ENCODE data around the gene TMEM107.

TMEM107 gene

GRCh38 chr17:8148560-8148959 is 27.6 kb downstream of the TMEM107 start:
- no peak for DNase-seq

DNA sequence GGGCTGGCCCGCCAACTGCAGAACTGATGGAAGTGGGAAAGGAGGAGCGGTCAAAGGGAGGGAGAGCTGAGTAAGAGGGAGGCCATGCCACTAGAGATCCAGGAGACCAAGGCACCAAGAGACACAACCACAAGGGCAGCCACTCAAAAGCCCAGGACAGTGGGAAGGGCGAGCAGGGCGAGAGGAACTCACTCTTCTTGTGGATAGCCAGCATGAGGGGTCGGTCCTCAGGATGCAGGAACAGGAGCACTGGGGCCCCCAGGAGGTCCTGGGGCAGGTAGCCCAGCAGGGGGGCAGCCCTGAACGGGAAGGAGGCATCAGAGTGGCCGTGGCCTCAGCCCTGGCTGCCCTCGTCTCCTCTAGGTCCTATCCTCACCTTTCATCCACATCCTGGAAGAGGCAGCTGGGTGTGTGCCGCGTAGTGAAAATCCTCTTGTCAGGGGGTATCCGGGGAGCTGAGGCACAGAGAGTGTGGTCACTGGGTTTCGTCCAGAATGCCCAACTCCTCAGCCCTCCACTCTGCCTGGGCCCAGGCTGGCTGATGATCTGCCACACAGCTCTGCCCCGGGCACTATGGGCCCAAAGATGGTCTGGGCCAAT is 28.3 kb downstream of the TMEM107 start:
- DNase-seq, result no peak

- DNase-seq, result no peak
Measured at GRCh38 chr17:8147141-8147804, 28.9 kb downstream of the TMEM107 start.

DNA sequence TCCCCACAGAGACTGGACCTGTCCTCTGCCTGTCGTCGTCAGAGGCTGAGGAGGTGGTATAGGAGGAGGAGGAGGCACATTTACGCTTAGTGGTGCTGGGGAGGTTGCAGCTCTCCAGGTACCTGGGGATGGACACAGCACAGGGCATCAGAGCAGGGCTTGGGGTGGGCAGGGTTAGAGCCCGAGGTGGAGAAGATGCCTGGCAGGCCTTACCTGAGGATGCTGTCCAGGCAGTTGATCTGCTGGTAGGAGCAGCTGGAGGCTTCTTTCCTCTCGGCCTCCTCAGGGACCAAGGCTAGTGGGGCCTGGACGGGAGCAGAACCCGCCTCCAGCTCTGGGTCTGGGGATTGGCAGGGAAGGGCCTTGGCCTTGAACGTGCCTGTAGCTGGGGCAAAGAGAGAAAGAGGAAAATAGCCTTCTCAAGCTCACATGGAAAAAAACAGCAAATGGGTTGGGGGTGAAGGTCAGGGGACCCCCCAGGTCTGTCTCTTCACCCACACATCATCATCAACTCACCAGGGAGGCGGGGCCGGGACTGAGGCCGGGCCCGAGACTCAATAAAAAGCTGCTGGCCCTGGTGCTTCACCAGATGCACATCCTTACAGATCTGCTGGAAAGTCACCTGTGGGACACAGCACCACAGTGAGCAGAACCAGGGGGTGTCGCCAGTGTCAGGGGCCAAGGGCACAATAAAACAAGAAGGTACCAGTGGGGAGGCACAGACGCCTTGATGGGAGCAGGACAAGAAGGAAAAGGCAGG is 29.6 kb downstream of the TMEM107 start:
- DNase-seq, result no peak

DNA sequence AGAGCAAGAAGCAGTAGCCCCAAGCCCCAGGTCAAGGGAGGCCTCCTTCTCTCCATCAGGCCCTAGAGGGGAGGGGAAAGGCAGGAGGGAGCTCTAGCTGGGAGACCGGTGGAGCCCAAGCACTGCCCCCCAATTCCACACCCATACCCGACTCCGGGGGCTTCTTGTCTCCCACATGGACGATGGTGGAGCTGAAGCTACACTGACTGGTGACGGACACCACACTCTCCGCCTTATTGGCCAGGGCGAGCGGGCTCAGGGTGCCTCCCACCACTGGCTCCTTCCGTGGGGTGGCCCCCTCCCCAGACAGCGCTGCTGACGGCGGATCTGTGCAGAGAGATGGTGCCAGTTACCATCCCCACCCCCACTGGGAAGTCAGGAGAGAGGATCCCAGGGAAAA is 30.4 kb downstream of the TMEM107 start:
- no peak for DNase-seq

- no peak for DNase-seq
Measured at GRCh38 chr17:8144401-8145231, 31.6 kb downstream of the TMEM107 start.

- DNase-seq, result no peak
Measured at GRCh38 chr17:8143581-8144400, 32.4 kb downstream of the TMEM107 start.

GRCh38 chr17:8142887-8143580 is 33.1 kb downstream of the TMEM107 start:
- no peak for DNase-seq

DNA sequence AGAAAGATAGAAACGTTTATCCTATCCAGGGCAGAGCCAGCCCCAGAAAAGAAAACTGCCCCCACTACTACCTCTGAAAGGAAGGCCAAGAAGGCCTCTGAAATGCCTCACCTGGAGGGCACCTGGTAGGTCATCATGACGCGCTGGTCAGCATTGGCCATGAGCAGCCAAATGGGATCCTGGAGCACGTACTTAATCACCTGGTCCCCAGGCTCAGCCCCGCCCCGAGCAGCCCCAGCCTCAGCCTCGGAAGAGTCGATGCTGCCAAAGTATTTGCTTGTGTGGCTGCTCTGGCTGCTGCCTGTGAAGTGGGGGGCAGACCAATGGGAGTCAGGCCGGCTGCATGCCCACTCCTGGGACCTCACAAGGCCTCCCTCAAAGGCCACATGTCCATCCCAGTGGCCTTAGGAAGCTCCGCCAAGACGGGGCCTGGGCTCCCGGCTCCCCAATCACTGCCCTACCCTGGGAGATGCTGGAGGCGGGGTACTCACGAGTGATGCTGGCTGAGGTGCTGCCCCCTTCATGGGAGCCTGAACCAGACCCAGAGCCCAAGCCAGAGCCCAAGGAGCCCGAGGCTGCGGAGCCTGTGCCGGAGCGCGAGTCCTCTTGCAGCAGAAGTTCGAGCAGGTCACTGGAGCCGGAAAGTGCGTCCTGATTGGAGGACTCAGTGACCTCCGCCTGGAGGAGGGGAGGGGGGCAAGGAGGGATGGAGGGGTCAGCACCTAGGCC is 33.9 kb downstream of the TMEM107 start:
- DNase-seq, result no peak

GRCh38 chr17:8141741-8142140 is 34.4 kb downstream of the TMEM107 start:
- no peak for DNase-seq

DNA sequence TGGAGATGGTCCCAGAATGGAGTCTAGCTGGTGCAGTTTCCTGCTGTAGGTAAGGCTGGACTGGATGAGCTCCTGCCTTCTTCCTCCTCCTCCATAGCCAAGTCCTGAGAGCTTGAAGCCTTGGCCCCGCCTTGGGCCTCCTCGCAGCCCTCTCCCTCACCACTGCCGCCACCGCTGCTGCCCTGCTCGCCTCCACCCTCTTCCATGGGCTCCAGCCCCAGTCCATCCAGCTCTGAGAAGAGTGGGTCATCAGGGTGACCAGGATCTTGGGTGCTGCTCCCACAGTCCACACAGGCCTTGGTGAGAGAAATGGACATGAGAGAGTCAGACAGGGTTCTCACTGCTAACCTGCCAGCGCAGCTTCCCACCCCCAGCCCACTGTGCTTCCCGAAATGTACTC is 35.1 kb downstream of the TMEM107 start:
- DNase-seq, result no peak

DNA sequence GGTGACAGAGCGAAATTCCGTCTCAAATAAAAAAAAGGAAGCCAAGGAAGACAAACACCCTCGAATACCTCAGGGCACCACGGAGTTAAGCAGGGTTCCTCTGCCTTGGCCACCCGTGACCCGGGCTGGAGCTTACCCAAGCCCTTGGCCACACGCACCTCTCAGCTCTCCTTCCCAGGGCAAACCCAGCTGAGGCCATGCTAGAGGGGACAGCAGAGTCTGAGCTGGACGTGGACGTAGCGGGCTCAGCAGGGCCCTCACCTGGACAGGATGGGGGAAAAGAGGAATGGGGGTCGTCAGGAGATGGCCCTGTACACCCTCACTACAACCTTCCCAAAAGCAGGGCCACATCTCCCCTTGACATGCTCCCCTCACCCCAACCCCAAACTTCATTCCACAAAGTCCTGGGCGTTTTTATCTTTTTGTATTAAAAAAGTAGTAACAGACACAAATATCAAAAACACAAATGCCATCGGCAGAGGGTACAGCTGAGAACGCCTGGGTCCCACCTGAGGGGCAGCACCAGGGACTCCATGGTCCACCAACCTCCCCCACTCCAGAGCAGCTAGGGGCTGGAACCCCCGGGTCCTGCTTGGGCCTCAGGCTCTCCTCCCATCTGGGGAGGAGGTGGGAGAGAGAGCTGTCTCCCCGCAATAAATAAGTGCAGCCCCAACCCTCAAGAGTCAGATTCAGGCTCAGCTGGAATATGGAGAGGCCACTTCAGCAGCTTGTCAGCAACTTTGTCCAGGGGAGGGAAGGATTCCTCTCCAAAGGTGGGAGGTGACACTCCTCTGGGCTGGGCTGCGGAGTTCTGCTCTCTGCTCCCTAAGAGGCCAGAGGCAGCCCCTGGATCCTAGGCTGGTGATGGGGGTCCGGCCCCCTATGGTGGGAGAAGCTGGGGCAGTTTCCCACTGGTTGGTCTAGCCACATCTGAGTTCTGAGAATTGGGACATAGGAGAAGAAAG is 35.8 kb downstream of the TMEM107 start:
- no peak for DNase-seq

DNA sequence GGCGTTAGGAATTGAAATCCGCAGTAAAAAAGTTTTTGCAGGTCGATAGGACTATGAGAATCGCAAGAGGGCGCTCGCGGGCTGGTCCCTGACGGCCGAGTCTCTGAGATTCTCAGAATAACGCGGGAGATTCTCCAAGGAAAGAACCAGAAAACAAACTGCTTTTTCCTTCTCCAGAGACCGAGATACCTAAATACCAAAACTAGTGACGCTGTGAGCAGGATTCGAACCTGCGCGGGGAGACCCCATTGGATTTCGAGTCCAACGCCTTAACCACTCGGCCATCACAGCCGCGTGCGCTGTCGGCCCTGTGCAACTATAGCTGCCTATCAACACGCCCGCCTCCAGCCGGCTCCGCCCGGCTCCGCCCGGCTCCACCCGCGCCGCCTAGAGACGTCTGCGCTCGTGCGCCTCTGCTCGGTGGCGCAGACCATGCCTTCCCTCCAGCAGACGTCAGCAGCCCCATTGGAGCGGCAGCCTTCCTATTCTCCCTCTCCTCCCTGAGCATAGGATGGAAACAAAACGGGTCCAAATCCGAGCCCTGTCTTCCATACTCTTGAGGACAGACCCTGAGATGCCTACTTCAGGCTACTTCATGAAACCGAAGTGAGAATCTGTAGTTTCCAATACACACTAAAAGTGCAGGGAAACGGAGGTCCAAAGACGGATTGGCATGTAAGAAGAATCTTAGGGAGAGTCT is 37.4 kb downstream of the TMEM107 start:
- peak; percentile 99 for DNase-seq

DNA sequence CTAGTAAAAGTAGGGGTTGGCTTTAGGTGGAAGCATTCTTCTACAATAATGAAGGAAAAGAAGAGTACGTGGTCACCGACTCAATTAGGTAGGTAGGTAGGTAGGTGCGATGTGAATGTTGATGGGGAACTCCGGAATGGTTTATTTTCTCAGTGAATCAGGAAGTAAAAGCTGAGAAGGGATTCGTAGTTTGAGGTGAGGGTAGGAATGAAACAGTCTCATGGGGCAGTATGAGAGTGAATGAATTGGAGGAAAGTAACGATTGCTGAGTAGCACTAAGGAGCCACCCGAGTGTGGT is 37.9 kb downstream of the TMEM107 start:
- no peak for DNase-seq

- no peak for DNase-seq
Measured at GRCh38 chr17:8137645-8138373, 38.4 kb downstream of the TMEM107 start.

DNA sequence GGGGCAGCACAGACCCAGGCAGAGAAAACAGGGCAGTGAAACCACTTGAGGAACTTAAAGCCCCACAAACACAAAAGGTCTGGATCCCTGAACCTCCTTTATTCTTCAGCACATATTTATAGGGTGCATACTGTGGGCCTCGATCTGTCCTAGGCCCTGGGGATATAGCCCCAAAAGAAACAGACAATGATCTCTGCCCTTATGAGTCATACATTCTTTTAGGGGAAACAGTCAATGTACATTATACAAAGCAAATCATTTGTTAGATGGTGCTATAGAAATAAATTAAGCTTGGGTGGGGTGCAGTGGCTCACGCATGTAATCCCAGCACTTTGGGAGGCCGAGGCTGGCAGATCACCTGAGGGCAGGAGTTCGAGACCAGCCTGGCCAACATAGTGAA is 42.2 kb downstream of the TMEM107 start:
- no peak for DNase-seq

DNA sequence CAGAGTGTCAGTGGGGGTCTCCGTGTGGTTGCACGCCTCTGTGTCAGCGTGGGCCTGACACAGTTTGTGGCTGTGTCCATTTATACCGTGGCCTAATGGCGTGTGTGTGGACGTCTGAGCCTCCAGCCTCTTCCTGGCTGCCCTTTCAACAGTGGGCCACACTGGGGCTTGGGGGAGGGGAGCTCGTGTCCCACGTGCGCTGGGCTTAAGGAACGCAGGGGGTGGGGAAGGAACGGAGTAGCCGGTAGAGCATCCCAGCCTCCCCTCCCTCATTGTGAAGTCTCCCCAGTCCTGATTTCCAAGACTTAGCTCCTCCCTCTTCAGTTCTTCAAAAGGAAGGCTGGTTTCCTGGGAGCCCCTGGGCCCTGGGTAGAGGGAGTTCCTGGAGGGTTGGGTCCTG is 42.8 kb downstream of the TMEM107 start:
- DNase-seq, result no peak

- no peak for DNase-seq
Measured at GRCh38 chr17:8131844-8132441, 44.2 kb downstream of the TMEM107 start.

All from activated CD4-positive, alpha-beta T cell treated with anti-CD3 and anti-CD28 coated beads, Interleukin-2, Interleukin-6, amounts not matched to agents 100 ng/mL and 50 ng/mL, durations not matched to agents 16 hours and 8 hours (primary cell).